NCI-H1417 treated with DMSO at 0.1 percent for 48 hours (cell line): Measurements from ENCODE around the gene CA9.
"Not testable (repeated sequence)": the region's sequence is repeated elsewhere in the genome, so short reads cannot be mapped to it uniquely, and the experiment has no call there.

Source experiments
- DNase-seq: peaks from one replicate; lab custom pipeline; 2025; lab: John Stamatoyannopoulos, UW

Gene CA9

DNA sequence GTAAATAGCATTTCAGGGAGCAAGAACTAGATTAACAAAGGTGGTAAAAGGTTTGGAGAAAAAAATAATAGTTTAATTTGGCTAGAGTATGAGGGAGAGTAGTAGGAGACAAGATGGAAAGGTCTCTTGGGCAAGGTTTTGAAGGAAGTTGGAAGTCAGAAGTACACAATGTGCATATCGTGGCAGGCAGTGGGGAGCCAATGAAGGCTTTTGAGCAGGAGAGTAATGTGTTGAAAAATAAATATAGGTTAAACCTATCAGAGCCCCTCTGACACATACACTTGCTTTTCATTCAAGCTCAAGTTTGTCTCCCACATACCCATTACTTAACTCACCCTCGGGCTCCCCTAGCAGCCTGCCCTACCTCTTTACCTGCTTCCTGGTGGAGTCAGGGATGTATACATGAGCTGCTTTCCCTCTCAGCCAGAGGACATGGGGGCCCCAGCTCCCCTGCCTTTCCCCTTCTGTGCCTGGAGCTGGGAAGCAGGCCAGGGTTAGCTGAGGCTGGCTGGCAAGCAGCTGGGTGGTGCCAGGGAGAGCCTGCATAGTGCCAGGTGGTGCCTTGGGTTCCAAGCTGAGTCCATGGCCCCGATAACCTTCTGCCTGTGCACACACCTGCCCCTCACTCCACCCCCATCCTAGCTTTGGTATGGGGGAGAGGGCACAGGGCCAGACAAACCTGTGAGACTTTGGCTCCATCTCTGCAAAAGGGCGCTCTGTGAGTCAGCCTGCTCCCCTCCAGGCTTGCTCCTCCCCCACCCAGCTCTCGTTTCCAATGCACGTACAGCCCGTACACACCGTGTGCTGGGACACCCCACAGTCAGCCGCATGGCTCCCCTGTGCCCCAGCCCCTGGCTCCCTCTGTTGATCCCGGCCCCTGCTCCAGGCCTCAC lies at the start of gene CA9:
TSS of gene CA9 (plus strand) at position 797 of the 893 bp plus-strand sequence. CDS start at position 829, 32 bp downstream.
- DNase-seq, result no peak

DNA sequence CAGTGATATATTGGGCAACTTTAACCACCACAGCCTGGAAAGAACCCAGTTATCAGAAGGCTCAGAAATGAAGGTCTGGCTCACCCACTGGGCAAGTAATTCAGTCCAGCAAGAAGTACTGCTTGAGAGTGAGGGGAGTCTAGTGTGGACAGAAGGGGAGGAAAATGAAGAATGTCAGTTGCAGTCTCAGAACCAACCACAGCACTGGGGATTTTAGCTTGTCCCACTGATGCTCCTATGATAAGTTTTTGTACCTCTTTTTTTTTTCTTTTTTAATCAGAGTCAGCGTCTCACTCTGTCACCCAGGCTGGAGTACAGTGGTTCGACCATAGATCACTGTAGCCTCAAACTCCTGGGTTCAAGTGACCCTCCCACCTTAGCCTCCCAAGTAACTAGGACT lies 46.2 kb upstream of the CA9 start:
- no peak for DNase-seq

DNA sequence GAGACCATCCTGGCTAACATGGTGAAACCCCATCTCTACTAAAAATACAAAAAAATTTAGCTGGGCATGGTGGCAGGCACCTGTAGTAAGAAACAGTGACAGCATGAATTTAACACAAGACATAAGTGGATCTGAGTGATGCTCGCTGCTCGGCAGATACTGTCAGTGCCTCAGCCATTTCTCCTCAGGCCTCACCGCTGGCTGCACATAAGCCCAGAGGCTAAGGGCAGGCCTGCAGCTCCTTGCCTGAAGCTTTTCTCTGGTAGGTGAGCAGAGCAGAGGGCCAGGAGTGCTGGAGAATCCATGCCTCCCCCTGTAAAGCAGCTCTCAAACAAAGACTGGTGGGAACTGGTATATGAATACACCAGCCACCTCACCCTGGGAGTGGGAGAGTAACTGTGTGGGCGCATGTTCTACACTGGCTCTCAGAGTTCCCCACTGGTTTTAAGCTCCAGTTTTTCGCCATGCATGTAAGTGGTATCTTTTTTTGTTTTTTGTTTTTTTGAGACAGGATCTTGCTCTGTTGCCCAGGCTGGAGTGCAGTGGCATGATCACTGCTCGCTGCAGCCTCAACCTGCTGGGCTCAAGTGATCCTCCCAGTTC lies 45.2 kb upstream of the CA9 start:
- no peak for DNase-seq

DNA sequence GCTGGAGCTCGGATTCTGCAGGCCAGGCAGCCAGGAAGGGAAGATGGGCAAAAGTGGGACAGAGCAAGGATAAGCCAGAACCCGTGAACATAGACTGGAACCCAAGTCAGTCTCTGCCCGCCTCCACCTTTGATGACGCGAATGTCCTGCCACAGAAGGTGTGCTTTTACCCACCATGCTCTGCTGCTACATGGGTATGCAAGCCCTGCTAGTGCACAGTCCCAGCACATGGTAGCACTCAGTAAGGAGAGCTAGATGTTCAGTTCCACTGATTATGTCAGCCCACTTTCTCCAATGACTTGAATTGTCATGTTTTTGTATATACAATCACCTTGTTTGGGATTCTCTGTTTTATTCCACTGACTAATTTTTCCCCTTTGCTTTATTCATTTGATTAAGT lies 44.1 kb upstream of the CA9 start:
- DNase-seq, result no peak

DNA sequence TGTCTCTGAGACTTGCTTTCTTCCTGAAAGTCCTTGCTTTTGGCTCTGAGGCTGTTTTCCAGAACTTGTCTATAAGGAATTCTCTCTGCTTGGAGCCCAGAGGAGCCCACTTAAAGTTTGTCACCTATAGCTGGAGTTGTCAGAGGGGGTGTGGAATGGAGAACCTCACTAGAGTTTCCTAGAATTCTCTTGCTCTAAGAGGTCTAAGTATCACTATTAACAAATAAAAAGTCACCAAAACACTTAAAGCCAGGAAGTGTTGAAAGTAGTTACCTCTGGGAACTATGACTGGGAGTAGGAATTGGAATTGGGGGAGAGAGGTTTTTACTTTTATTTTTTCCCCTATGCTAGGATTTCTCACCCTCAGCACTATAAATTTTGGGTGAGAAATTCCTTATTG lies 38.0 kb upstream of the CA9 start:
- DNase-seq, result no peak

DNA sequence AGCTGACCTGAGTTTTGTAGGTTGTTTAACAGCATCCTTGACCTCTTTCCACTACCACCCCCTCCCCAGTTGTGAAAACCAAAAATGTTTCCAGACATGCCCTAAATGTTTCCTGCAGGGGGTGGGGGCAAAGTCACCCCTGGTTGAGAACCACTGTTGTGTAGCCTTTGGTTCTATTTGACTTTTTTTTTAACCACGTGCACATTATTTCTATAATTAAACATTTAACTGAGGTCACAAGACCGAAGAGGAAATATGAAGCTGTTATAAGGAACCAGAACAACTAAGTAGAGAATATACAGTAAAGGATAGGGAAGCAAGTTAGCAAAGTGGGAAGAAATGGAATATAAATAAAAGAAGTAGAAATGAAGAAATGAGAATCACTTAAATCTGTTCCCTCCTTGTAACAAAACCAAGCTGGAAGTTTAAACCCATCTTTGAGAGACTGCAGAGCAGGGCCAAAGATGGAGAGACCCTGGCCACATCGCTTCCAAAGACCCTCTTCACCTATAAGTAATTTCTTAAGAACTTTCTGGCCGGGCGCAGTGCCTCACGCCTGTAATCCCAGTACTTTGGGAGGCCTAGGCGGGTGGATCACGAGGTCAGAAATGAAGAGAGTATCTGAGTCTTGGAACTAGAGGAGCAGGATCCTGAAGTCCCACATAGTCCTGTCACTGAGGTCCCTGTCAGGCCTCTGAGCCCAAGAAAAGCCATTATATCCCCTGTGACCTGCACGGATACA lies 37.4 kb upstream of the CA9 start:
- DNase-seq, result no peak

DNA sequence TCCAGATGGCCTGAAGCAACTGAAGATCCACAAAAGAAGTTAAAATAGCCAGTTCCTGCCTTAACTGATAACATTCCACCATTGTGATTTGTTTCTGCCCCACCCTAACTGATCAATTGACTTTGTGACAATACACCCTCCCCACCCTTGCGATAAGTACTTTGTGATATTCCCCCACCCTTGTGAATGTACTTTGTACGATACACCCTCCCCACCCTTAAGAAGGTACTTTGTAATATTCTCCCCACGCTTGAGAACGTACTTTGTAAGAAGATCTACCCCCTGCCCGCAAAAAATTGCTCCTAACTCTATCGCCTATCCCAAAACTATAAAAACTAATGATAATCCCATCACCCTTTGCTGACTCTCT lies 36.9 kb upstream of the CA9 start:
- DNase-seq, result not testable (repeated sequence)

DNA sequence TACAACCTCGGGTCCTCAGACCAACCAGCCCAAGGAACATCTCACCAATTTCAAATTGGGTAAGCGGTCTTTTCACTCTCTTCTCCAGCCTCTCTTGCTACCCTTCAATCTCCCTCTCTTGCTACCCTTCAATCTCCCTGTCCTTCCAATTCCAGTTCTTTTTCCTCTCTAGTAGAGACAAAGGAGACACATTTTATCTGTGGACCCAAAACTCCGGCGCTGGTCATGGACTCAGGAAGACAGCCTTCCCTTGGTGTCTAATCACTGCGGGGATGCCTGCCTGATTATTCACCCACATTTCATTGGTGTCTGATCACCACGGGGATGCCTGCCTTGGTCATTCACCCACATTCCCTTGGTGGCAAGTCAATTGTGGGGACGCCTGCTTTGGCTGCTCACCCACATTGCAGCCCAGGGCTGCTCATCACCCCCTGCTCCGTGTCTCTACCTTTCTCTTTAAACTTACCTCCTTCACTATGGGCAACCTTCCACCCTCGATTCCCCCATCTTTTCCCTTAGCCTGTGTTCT lies 36.2 kb upstream of the CA9 start:
- not testable (repeated sequence) for DNase-seq

DNA sequence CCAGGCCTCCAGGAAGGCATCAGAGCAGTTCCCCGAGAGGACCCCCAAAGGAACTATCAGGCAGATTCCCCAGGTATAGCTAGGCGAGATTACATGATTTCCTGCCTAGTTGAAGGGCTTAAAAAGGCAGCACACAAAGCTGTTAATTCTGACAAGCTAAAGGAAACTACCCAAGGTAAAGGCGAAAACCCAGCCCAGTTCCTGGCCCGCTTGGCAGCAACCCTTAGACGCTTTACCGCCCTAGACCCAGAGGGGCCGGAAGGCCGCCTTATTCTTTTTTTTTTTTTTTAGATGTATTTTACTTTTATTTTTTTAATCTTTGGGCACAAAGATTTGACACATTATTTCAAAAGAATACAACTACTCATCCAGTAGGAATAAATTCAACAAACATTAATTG lies 35.0 kb upstream of the CA9 start:
- DNase-seq, result not testable (repeated sequence)

DNA sequence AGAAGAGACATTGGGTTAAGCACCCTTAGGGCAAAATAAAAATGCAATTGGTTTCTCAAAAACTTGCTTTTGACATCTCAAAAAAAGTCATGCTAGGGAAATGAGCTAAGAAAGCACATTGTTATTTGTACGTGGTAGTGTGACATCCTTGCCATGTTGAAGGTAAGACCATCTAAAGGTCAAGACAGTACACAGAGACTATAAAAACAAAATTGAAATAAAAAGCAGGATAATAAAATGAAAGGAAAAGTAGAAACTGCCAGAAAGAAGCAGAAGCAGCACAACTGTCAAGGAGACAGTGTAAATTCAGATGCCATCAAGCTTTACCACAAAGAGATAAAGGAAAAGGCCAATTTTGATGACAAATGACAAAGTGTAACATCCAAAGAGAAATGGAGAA lies 34.5 kb upstream of the CA9 start:
- not testable (repeated sequence) for DNase-seq

DNA sequence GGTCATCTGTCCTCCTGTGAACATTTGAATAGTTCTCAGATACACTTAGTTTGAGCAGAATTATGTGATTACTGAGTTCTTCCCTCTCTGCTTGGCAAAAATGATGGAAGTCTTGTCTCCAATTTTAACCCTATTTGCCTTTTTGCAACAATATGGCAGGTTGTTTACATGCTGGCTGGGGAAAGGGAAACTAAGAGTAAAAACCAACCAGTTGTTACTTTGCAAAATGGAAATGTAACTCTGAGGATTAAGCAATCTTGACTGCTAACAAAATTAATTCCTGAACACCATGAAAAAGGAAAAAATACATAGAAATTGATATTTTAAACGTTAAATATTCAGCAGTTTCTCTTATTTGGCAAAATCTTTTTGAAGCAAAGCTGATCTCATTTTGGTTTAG lies 34.1 kb upstream of the CA9 start:
- no peak for DNase-seq

DNA sequence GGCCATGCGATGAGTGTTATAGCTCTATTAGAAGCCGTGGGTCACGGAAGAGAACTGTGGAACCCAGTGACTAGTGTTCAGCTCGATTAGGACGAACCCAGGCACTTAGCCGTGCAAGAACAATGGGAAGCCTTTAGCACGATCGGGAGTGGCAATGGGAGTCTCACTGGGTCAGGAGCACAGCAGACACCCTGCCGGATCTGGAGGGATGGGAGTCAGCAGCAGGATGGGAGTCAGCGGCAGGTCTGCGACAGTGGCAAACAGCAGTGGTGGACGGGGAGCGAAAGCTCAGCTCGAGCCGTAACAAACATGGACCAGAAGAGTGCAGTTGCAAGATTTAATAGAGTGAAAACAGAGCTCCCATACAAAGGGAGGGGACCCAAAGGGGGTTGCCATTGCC lies 33.3 kb upstream of the CA9 start:
- DNase-seq, result not testable (repeated sequence)

DNA sequence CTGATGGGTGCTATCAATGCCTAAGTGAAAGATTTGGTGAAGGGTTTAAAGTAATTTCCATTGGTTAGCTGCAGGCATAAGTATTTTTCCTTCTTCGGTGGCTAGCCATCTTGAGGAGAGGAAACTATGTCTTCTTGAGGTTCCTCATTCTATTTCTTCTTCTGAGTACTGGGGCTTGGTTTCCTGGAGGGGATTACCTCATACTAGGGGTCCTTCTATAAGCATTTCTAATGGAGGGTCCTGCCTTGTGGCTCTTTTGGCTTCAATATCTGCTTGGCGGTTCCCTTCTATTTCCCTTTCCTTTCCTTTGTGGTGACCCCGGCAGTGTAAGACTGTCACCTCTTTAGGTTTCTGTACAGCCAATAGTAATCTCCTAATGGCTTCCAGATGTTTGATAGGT lies 32.2 kb upstream of the CA9 start:
- DNase-seq, result not testable (repeated sequence)

DNA sequence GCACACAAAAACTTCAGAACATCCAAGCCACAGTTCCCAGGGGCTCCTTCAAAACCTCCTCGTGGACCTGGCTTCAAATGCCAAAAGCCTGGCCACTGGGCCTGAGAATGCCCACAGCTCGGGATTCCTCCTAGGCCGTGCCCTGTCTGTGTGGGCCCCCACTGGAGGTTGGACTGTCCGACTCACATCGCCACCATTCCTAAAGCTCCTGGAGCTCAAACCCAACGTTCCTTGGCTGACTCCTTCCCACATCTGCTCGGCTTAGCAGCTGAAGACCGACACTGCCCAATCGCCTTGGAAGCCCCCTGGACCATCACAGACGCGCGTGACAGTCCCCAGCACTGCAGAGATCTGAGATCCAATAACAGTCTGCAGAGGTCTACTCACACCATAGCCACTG lies 30.7 kb upstream of the CA9 start:
- no peak for DNase-seq

DNA sequence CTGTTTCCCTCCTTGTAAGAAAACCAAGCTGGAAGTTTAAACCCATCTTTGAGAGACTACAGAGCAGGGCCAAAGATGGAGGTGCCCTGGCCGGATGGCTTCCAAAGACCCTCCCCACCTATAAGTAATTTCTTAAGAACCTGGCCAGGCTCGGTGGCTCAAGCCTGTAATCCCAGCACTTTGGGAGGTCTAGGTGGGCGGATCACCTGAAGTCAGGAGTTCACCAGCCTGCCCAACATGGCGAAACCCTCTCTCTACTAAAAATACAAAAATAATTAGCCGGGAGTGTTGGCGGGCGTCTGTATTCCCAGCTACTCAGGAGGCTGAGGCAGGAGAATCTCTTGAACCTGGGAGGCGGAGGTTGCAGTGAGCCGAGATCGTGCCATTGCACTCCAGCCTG lies 28.0 kb upstream of the CA9 start:
- not testable (repeated sequence) for DNase-seq

DNA sequence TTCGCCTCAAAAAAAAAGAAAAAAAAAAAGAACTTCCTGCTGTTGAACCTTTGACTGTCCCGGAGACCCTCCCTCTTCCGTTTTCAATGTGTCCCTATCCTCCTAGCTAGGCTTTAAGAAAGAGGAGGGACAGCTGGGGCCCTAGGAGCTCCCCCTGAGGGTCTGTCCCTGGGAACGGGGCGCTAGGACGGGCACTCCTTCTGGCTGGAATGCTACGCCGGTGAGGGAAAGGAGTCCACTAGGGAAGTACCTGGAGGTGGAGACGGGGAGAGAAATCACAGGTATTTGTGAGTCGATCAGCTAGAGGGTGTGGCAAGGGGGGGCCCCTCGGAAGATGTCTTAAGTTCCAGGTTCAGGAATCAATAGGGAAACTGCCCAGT lies 27.6 kb upstream of the CA9 start:
- peak; percentile 11 for DNase-seq

DNA sequence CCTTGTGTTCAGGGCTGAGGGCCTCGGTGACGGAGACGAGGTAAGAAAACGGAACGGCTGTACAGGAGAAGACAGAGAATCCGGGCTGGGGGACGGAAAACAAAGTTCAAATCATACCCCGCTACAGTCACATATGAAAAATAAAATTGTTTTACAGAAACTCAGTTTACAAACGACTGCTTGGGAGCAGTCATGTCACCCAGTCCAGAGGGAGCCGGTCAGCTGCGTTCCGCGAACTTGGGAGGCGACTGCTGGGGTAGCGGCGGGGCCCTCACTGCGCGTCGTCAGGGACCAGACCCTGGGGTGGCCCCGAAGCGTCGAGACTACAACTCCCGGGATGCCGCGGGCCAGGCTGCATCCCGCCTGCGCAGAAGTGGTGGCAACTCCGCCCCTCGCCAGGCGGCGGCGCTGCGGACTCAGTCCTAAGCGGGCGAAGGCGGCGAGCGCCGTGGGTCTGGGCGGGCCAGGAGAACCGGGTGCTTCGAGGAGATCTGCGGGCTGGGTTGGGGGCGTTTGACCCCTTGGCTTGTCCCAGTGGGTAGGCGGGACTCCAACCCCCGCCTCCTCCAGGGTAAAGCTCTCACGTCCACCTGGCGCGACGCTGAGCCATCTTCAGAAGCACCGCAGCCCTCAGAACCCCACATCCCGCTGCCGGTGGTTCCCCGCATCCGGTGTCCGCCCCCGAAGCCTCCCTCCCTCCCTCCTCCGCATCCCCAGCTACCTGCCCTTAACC lies 27.0 kb upstream of the CA9 start:
- peak; percentile 6 for DNase-seq

DNA sequence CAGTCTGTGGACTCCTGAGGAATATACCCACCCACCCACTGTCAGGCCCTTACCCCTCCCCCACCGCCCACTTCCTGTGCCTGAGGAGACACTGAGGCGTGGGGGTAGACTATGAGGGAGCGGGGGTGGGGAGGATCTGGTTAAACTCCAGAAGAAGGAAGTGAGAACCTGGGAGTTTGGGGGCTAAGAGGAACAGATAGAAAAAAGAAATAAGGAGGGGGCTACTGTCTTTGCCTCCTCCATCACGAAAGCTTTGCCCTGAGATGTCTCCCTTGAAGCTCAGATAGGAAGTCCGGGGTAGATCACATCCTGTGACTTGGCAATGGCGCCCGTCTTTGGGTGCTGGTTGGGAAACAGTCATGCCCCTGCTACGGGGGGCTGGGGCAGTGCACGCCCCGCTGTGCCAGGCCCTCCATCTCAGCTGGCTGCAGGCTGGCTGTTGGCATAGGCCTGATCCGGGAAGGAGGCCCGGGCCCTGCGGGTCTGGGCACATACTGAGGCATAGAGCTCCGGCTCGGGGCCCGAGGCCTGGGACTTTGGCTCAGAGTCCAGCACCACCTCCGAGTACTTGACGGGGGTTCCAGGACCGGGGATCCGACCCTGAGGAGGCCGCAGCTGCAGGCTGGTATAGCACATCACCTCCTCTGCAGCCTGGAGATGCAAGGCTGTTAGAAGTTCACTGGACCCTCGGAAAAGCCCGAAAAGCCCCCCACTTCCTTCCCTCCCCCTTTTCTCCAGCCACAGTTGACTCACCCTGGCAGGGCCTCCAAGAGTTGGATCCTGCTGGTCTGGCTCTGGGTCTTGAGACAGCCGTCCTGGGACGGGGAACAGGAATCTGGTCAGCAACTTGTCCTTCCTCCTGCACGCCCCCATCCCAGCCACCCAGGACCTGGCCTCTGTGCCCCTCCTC lies 24.0 kb upstream of the CA9 start:
- no peak for DNase-seq

DNA sequence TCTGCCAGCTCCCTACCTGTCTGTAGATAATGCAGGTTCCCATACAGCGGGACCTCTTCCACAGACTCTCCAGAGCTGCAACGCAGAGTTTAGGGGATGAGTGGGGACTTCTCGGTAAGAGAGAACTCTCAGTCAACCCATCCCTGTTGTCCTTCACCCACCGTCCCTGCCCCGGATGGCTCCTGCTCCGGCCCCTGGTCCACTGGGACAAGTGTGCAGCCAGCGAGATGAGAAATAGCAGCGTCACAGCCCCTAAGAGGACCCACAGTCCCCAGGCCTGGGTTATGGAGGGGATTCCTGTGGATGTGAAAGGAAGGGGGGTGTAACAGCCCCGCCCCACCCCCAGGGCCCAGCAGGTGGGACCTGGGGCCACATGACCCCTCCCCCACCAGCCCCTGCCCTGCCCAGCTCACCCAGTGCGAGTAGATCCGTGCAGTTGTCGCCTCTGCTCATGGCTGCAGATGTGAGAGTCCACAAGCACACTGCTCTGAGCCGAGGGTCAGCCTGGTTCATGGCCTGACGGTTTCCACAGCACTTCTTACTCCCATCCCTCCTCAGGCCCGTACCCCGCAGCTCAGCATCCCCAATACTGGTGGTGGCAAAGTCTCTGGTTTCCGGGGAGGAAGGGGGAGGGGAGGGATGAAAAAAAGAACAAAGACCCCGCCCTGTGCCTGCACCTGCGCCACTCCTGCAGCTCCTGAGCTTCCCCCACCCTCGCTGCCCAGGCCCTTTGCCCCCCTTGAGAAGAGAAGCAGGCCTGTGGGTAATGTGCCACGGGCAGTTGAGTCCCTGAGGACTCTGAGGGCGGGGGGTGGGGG lies 23.2 kb upstream of the CA9 start, which contains the start of gene SIT1:
TSS of gene SIT1 (minus strand) at position 591 of the 818 bp plus-strand sequence. CDS start at position 513, 78 bp downstream.
- DNase-seq, result no peak
